ENCODE results near the gene SLMAP.
"Not testable (repeated sequence)": the region's sequence is repeated elsewhere in the genome, so short reads cannot be mapped to it uniquely, and the experiment has no call there.

Gene SLMAP

GRCh38 chr3:57832486-57832885 lies 76.4 kb downstream of the SLMAP start:
- DNase-seq: no peak

GRCh38 chr3:57832900-57833313 lies 76.8 kb downstream of the SLMAP start:
- no peak for DNase-seq

- no peak for DNase-seq
Observed at GRCh38 chr3:57833763-57834162, 77.7 kb downstream of the SLMAP start.

- no peak for DNase-seq
Observed at GRCh38 chr3:57837686-57838085, 81.6 kb downstream of the SLMAP start.

GRCh38 chr3:57838627-57839026 lies 82.5 kb downstream of the SLMAP start:
- DNase-seq: no peak

- no peak for DNase-seq
Observed at GRCh38 chr3:57840473-57840872, 84.4 kb downstream of the SLMAP start.

- DNase-seq: no peak
Observed at GRCh38 chr3:57841818-57842217, 85.7 kb downstream of the SLMAP start.

GRCh38 chr3:57848177-57848738 lies 92.1 kb downstream of the SLMAP start:
- DNase-seq: no peak

GRCh38 chr3:57851304-57851703 lies 95.2 kb downstream of the SLMAP start:
- DNase-seq: no peak

- no peak for DNase-seq
Observed at GRCh38 chr3:57852896-57853295, 96.8 kb downstream of the SLMAP start.

- DNase-seq: no peak
Observed at GRCh38 chr3:57855281-57855680, 99.2 kb downstream of the SLMAP start.

- no peak for DNase-seq
Observed at GRCh38 chr3:57855943-57856342, 99.8 kb downstream of the SLMAP start.

- no peak for DNase-seq
Observed at GRCh38 chr3:57856675-57857074, 100.6 kb downstream of the SLMAP start.

- DNase-seq: no peak
Observed at GRCh38 chr3:57862894-57863293, 106.8 kb downstream of the SLMAP start.

- no peak for DNase-seq
Observed at GRCh38 chr3:57863380-57863779, 107.3 kb downstream of the SLMAP start.

- DNase-seq: no peak
Observed at GRCh38 chr3:57864853-57865252, 108.7 kb downstream of the SLMAP start.

- DNase-seq: not testable (repeated sequence)
Observed at GRCh38 chr3:57869110-57869509, 113.0 kb downstream of the SLMAP start.

GRCh38 chr3:57872606-57873005 lies 116.5 kb downstream of the SLMAP start:
- no peak for DNase-seq

GRCh38 chr3:57876632-57877031 lies 120.5 kb downstream of the SLMAP start:
- no peak for DNase-seq

GRCh38 chr3:57877116-57877515 lies 121.0 kb downstream of the SLMAP start:
- DNase-seq: no peak

GRCh38 chr3:57884436-57884835 lies 128.3 kb downstream of the SLMAP start:
- DNase-seq: not testable (repeated sequence)

GRCh38 chr3:57889807-57890206 lies 133.7 kb downstream of the SLMAP start:
- DNase-seq: no peak

GRCh38 chr3:57890874-57891273 lies 134.8 kb downstream of the SLMAP start:
- DNase-seq: no peak

- no peak for DNase-seq
Observed at GRCh38 chr3:57892423-57892822, 136.3 kb downstream of the SLMAP start.

- DNase-seq: no peak
Observed at GRCh38 chr3:57893156-57893555, 137.0 kb downstream of the SLMAP start.

GRCh38 chr3:57893668-57894067 lies 137.6 kb downstream of the SLMAP start:
- no peak for DNase-seq
